Loucy (cell line): Measurements from ENCODE around the gene SLC35B1.

ENCODE experiments used
- H2AFZ ChIP-seq: fragments of 200-600 bp; sonication (generic); 2 replicates; pipeline ENCODE4 v1.6.0; 2016; ENCODE audit warnings: antibody characterized with exemption, mild to moderate bottlenecking, low read length, moderate library complexity
- H3F3A ChIP-seq: fragments of 200-600 bp; 2 replicates; pipeline ENCODE4 v1.6.0; 2016; ENCODE audit warnings: antibody characterized with exemption, low read depth, mild to moderate bottlenecking
- H3K27me3 ChIP-seq: fragments of 200-600 bp; sonication (generic); 2 replicates; pipeline ENCODE4 v1.6.1; 2014; ENCODE audit warnings: low read length, mild to moderate bottlenecking; ENCODE audit not compliant: insufficient read depth, poor library complexity, severe bottlenecking
- H3K36me3 ChIP-seq: fragments of 200-600 bp; sonication (generic); 2 replicates; pipeline ENCODE4 v1.6.1; 2016; ENCODE audit warnings: low read length; ENCODE audit not compliant: insufficient read depth
- H3K4me1 ChIP-seq: fragments of 200-600 bp; sonication (generic); 2 replicates; pipeline ENCODE4 v1.5.1; 2014; ENCODE audit warnings: low read length, mild to moderate bottlenecking; ENCODE audit not compliant: insufficient read depth, poor library complexity, severe bottlenecking
- H3K4me2 ChIP-seq: fragments of 200-600 bp; sonication (generic); 2 replicates; pipeline ENCODE4 v1.6.0; 2014; ENCODE audit warnings: antibody characterized with exemption, low read length, low read depth, mild to moderate bottlenecking; ENCODE audit not compliant: poor library complexity, severe bottlenecking
- H3K4me3 ChIP-seq: fragments of 200-600 bp; sonication (generic); 2 replicates; pipeline ENCODE4 v1.5.1; 2014; ENCODE audit warnings: low read length, mild to moderate bottlenecking, mixed read lengths; ENCODE audit not compliant: poor library complexity, severe bottlenecking
- H3K79me2 ChIP-seq: fragments of 200-600 bp; sonication (generic); 2 replicates; pipeline ENCODE4 v1.6.1; 2014; ENCODE audit warnings: low read length; ENCODE audit not compliant: insufficient read depth
- H3K9ac ChIP-seq: fragments of 200-600 bp; sonication (generic); 2 replicates; pipeline ENCODE4 v1.6.0; 2014; ENCODE audit warnings: mild to moderate bottlenecking, low read depth, low read length, moderate library complexity; ENCODE audit not compliant: poor library complexity, severe bottlenecking
- H3K9me2 ChIP-seq: fragments of 200-600 bp; sonication (generic); replicated peaks from 2 replicates; pipeline ENCODE4 v1.6.1; 2016; ENCODE audit warnings: low read depth, low read length, mixed read lengths
- H3K9me3 ChIP-seq: fragments of 200-600 bp; sonication (generic); 2 replicates; pipeline ENCODE4 v1.6.1; 2014; ENCODE audit warnings: mild to moderate bottlenecking, antibody characterized with exemption, low read length, low read depth; ENCODE audit not compliant: insufficient read depth
- H4K20me1 ChIP-seq: fragments of 200-600 bp; sonication (generic); 2 replicates; pipeline ENCODE4 v1.6.0; 2014; ENCODE audit warnings: antibody characterized with exemption, low read length, mild to moderate bottlenecking; ENCODE audit not compliant: insufficient read depth, poor library complexity, severe bottlenecking
- EZH2phosphoT487 ChIP-seq: fragments of 200-600 bp; IDR thresholded peaks from 2 replicates; pipeline ENCODE4 v1.6.1; 2018; ENCODE audit warnings: antibody characterized with exemption, mild to moderate bottlenecking, moderate library complexity, borderline replicate concordance
- TF ChIP-seq, protein P1 (sequence below): fragments of 200-600 bp; sonication (generic); conservative IDR thresholded peaks from 2 replicates; pipeline ENCODE4 v1.5.1; 2014; ENCODE audit warnings: mild to moderate bottlenecking, antibody characterized with exemption, low read length

SLC35B1 gene

GRCh38 chr17:49696233-49696761 lies 11.5 kb downstream of the SLC35B1 start:
- Histone ChIP-seq H3K79me2 (no peaks in the 10 kb centered on the region), H3K9ac (peak overlapping the region; percentile 5), H3K4me1 (peaks cover 7% of the 10 kb centered on the region), H3K4me3 (no peak overlapping the region), H3K4me2 (no peak overlapping the region), H4K20me1 (no peaks in the 10 kb centered on the region), H3F3A (no peaks in the 10 kb centered on the region), H3K9me3 (no peaks in the 10 kb centered on the region), H3K9me2 (no peaks in the 10 kb centered on the region), H3K27me3 (no peaks in the 10 kb centered on the region), H3K36me3 (peaks cover 13% of the 10 kb centered on the region), H2AFZ (no peak overlapping the region)
- no peak for TF ChIP-seq EZH2phosphoT487
- TF ChIP-seq, protein P1, sequence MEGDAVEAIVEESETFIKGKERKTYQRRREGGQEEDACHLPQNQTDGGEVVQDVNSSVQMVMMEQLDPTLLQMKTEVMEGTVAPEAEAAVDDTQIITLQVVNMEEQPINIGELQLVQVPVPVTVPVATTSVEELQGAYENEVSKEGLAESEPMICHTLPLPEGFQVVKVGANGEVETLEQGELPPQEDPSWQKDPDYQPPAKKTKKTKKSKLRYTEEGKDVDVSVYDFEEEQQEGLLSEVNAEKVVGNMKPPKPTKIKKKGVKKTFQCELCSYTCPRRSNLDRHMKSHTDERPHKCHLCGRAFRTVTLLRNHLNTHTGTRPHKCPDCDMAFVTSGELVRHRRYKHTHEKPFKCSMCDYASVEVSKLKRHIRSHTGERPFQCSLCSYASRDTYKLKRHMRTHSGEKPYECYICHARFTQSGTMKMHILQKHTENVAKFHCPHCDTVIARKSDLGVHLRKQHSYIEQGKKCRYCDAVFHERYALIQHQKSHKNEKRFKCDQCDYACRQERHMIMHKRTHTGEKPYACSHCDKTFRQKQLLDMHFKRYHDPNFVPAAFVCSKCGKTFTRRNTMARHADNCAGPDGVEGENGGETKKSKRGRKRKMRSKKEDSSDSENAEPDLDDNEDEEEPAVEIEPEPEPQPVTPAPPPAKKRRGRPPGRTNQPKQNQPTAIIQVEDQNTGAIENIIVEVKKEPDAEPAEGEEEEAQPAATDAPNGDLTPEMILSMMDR: no peak

DNA sequence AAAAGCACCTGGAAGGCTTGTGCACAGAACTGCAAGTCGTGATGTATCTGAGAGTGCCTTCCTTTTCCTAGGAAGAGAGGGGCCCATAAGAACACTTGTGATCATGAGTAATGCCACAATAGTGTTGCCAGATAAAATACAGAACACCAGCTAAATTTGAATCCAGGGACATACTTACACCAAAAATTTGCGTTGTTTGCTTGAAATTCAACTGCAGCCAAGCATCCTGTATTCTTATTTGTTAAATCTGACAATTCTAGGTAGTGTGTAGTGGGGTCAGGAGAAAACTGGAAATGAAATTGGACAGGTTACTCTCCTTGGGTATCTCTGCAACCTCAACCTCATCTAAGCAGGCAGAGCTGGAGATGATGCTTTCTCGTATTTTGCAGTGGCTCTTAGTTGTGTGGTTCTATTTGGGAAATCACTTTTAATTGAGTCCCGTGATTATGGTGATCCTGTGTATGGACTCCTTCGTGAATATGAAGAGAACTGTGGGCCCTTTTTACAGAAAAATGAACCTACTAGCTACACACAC lies 12.0 kb downstream of the SLC35B1 start:
- no peak overlapping the region for H2AFZ ChIP-seq
- no peak overlapping the region for H3K4me2 ChIP-seq
- H3K9me2 ChIP-seq: no peaks in the 10 kb centered on the region
- H3K27me3 ChIP-seq: no peaks in the 10 kb centered on the region
- peaks cover 7% of the 10 kb centered on the region for H3K4me1 ChIP-seq
- H3K9me3 ChIP-seq: no peaks in the 10 kb centered on the region
- H3K79me2 ChIP-seq: no peaks in the 10 kb centered on the region
- peak overlapping the region; percentile 5 for H3K9ac ChIP-seq
- H3K36me3 ChIP-seq: peaks cover 7% of the 10 kb centered on the region; the same call in 1 of the 2 replicates
- no peak overlapping the region for H3K4me3 ChIP-seq
- H4K20me1 ChIP-seq: no peaks in the 10 kb centered on the region
- TF ChIP-seq EZH2phosphoT487: no peak
- TF ChIP-seq, protein P1: no peak
- no peaks in the 10 kb centered on the region for H3F3A ChIP-seq

GRCh38 chr17:49694847-49695697 lies 12.7 kb downstream of the SLC35B1 start:
- Histone ChIP-seq H3K36me3 (peaks cover under 1% of the 10 kb centered on the region; the same call in 1 of the 2 replicates), H3K4me2 (no peak overlapping the region), H3K27me3 (no peaks in the 10 kb centered on the region), H3K4me3 (no peak overlapping the region), H3K9me3 (no peaks in the 10 kb centered on the region), H2AFZ (no peak overlapping the region), H3F3A (no peaks in the 10 kb centered on the region), H3K4me1 (peaks cover 4% of the 10 kb centered on the region), H3K9ac (peak overlapping the region; percentile 5), H3K9me2 (no peaks in the 10 kb centered on the region), H4K20me1 (no peaks in the 10 kb centered on the region), H3K79me2 (no peaks in the 10 kb centered on the region)
- TF ChIP-seq EZH2phosphoT487: no peak
- TF ChIP-seq, protein P1: peak; percentile 99
